Kidney (tissue), 14 donors: ENCODE results near the gene RPL10. TPM values are rescaled to one million over a fixed set of nuclear protein-coding genes. Genes with fewer than 3 reads are reported as not detected.

Source experiments
- DNase-seq, 5 donors: peaks; one replicate each; pipeline ENCODE4 v3.0.0-alpha.2; 2013 to 2020
- FAIRE-seq: peaks from 2 replicates; lab custom pipeline; 2012; peaks lifted over from hg19 to GRCh38; lab: Jason Lieb, UNC
- H3K27ac ChIP-seq, 2 donors: one replicate each; pipeline ENCODE4 v1.7.0; 2013; ENCODE audit warnings: low read depth in 2 of 2, low read length in 2 of 2, inconsistent platforms in 1 of 2
- H3K27me3 ChIP-seq: one replicate; pipeline ENCODE4 v1.7.1; 2013; ENCODE audit warnings: low read length, inconsistent platforms; ENCODE audit not compliant: control insufficient read depth, insufficient read depth
- H3K36me3 ChIP-seq, 3 donors: one replicate each; pipeline versions ENCODE4 v1.7.0 to v1.7.1; 2013; ENCODE audit warnings: low read length in 3 of 3, control low read depth in 1 of 3, inconsistent platforms in 1 of 3; ENCODE audit not compliant: insufficient read depth in 3 of 3, control insufficient read depth in 2 of 3
- H3K4me1 ChIP-seq, 3 donors: one replicate each; pipeline versions ENCODE4 v1.7.0 to v1.7.1; 2013; ENCODE audit warnings: low read length in 3 of 3, inconsistent platforms in 1 of 3, low read depth in 1 of 3; ENCODE audit not compliant: control insufficient read depth in 2 of 3, insufficient read depth in 2 of 3
- H3K4me3 ChIP-seq, 3 donors: one replicate each; pipeline versions ENCODE4 v1.7.0 to v1.8.1; 2013; ENCODE audit warnings: low read length in 3 of 3, control low read depth in 1 of 3, inconsistent platforms in 1 of 3
- H3K9ac ChIP-seq, 3 donors: one replicate each; pipeline versions ENCODE4 v1.7.0 to v1.7.1; 2013; ENCODE audit warnings: low read length in 3 of 3, control low read depth in 1 of 3, inconsistent platforms in 1 of 3
- H3K9me3 ChIP-seq, 3 donors: one replicate each; pipeline versions ENCODE4 v1.7.0 to v1.7.1; 2013; ENCODE audit warnings: low read length in 3 of 3, control low read depth in 1 of 3, inconsistent platforms in 1 of 3; ENCODE audit not compliant: control insufficient read depth in 2 of 3, insufficient read depth in 1 of 3
- CTCF ChIP-seq: IDR thresholded peaks from 3 replicates; pipeline ENCODE4 v1.5.1; 2012; ENCODE audit warnings: mild to moderate bottlenecking, moderate library complexity, borderline replicate concordance; ENCODE audit not compliant: insufficient read depth; ENCODE audit errors: extremely low read depth
- intact Hi-C: fragments of 100-400 bp; cut with DNase I; formaldehyde crosslinking; loops from one replicate; pipeline ENCODE4 v1.11.1; 2022
- polyA plus RNA-seq: library from polyadenylated mRNA; stranded (reverse); fragments of 350-450 nt; fragmentation: Illumina TruSeq; extraction: RNeasy Lipid Tissue Mini Kit (QIAGEN cat#74804); gene quantifications from one replicate; pipeline ENCODE4 v1.2.3, GENCODE V29; 2014; ENCODE audit warnings: low read depth, low replicate concordance; ENCODE audit not compliant: insufficient read depth
- total RNA-seq: library from RNA; stranded (reverse); fragmentation: NEBNext Ultra II Directional; extraction: Animal tissue kit (Norgen Biotek cat#: 25700); gene quantifications from one replicate; pipeline ENCODE4 v1.2.1, GENCODE V29; 2021
- donor health status: control.
- donor health status: control.
- donor health status: control.
- donor health status: control.
- donor health status: control.
- donor health status: DM: yes; HTN: yes; CAD: no.
- donor health status: Normal renal cell carcinoma (clear cell type).

The RPL10 gene
- total and polyA plus RNA-seq, 2 donors from 2014 or later, result 2,684 to 2,858 TPM

DNA sequence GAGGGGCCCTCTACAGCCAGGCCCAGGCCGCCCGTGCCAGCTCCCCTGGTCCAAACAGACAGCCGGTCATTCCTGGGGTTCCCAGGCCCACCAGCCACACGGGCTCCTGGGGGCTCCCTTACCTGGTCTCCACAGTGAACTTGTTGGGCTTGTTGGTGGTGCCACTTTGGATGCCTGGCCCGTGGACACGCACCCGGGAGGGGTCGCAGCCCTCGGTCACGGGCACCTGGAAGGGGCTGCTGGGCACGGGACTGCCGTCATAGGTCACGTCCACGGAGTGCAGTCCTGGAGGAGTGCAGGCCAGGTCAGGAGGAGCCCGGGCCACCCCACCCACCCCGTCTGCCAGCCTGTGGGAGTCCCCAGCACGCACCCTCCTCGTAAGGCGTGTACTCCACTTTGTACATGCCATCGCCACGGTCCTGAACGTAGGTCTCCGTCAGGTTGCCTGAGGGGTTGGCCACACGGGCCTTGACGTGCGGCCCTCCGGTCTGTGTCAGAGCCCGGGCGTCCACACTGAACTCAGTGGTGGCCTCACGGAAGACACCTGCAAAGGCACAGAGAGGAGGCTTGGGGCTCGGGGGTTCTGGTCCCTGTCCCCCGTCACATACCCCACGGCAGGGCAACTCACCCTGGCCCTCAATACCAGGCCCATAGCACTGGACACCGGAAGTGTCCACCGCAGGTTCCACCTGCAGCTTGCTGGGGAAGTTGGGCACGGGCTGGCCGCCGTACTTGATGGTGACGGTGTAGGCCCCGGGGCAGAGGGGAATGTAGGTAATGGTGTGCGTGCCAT lies 38.6 kb upstream of the RPL10 start:
- Histone ChIP-seq H3K9me3 (no peaks in the 10 kb centered on the region), H3K4me1 (no peaks in the 10 kb centered on the region), H3K36me3 (peaks cover 2 to 17% (median 11%) of the 10 kb centered on the region in 3 donors), H3K9ac (no peak overlapping the region), H3K27me3 (no peaks in the 10 kb centered on the region), H3K27ac (no peak overlapping the region), H3K4me3 (no peak overlapping the region)
- TF ChIP-seq CTCF, result no peak
- intact Hi-C loops, result no loop called here
- FAIRE-seq (no peak), DNase-seq (no peak)

- FAIRE-seq (no peak), DNase-seq (no peak)
- Histone ChIP-seq H3K36me3 (peaks cover 2 to 17% (median 11%) of the 10 kb centered on the region in 3 donors), H3K27me3 (no peaks in the 10 kb centered on the region), H3K27ac (no peak overlapping the region), H3K9me3 (no peaks in the 10 kb centered on the region), H3K4me1 (no peaks in the 10 kb centered on the region), H3K4me3 (no peak overlapping the region), H3K9ac (no peak overlapping the region)
- TF ChIP-seq CTCF, result no peak
- intact Hi-C loops, result no loop called here
These were observed 37.9 kb upstream of the RPL10 start for GRCh38 chrX:154360155-154360713.

DNA sequence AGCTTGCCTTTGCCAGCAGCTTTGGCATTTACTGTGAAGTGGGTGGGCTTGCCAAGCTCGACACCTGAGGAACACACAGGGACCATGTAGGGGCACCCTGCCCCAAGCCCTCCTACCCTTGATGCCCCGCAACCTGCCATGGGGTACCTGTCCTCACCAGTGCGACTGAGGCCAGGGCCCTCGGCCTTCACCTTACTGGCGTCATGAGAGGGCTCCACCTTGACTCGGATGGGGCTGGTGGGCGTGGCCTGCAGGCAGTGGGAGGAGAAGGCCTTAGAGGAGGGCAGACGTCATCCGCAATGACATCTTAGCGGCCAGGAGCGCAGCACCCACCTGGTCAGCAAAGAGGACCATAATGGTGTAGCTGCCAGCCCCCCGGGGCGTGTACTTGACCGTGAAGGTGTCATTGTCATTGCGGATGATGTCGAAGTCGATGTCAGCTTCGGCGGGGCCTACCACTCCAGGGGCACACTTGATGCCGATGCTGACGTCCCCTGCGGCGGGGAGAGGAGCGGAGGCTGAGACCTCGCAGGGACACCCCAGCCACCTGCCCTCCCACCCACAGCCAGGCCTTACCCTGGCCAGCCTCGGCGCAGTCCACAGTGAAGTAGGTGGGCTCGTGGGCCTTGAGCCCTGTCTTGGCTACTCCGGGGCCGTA lies 36.0 kb upstream of the RPL10 start:
- no peak overlapping the region for H3K4me3 ChIP-seq
- no peaks in the 10 kb centered on the region for H3K9me3 ChIP-seq
- FAIRE-seq (no peak), DNase-seq (no peak)
- H3K9ac ChIP-seq, result no peak overlapping the region
- intact Hi-C loops, result no loop called here
- H3K27me3 ChIP-seq, result no peaks in the 10 kb centered on the region
- H3K4me1 ChIP-seq, result no peaks in the 10 kb centered on the region
- H3K27ac ChIP-seq, result no peak overlapping the region
- H3K36me3 ChIP-seq, result peaks cover 2 to 22% (median 11%) of the 10 kb centered on the region in 3 donors
- TF ChIP-seq CTCF, result no peak
